HUES48 (cell line): Measurements from ENCODE around the gene TPCN1.

ENCODE experiments used
- H3K27ac ChIP-seq: one replicate; pipeline ENCODE4 v1.7.0; 2013; ENCODE audit warnings: low read depth, low read length, inconsistent platforms
- H3K27me3 ChIP-seq: 2 replicates; pipeline ENCODE4 v1.6.1; 2013; ENCODE audit warnings: mild to moderate bottlenecking, low read length; ENCODE audit not compliant: control insufficient read depth, insufficient read depth
- H3K36me3 ChIP-seq: 2 replicates; pipeline ENCODE4 v1.6.1; 2013; ENCODE audit warnings: low read length; ENCODE audit not compliant: control insufficient read depth, insufficient read depth
- H3K4me1 ChIP-seq: 2 replicates; pipeline ENCODE4 v1.6.1; 2013; ENCODE audit warnings: mild to moderate bottlenecking, low read length; ENCODE audit not compliant: control insufficient read depth, insufficient read depth
- H3K4me3 ChIP-seq: 2 replicates; pipeline ENCODE4 v1.5.1; 2013; ENCODE audit warnings: mild to moderate bottlenecking, low read depth, low read length
- H3K9ac ChIP-seq: 2 replicates; pipeline ENCODE4 v1.6.1; 2013; ENCODE audit warnings: mild to moderate bottlenecking, low read depth, low read length, moderate library complexity
- H3K9me3 ChIP-seq: 2 replicates; pipeline ENCODE4 v1.6.1; 2013; ENCODE audit warnings: low read length; ENCODE audit not compliant: control insufficient read depth, insufficient read depth

The TPCN1 gene

GRCh38 chr12:113277511-113277910 is 56.2 kb downstream of the TPCN1 start:
- no peaks in the 10 kb centered on the region for H3K4me1 ChIP-seq
- H3K27me3 ChIP-seq = no peaks in the 10 kb centered on the region

GRCh38 chr12:113278141-113278540 is 56.9 kb downstream of the TPCN1 start:
- no peaks in the 10 kb centered on the region for H3K9me3 ChIP-seq
- H3K36me3 ChIP-seq = peaks cover 8% of the 10 kb centered on the region; the same call in 1 of the 2 replicates
- H3K27ac ChIP-seq = no peak overlapping the region
- H3K4me1 ChIP-seq = no peaks in the 10 kb centered on the region
- H3K4me3 ChIP-seq = no peak overlapping the region
- no peak overlapping the region for H3K9ac ChIP-seq
- H3K27me3 ChIP-seq = no peaks in the 10 kb centered on the region

More at GRCh38 chr12:113277511-113277910, 56.2 kb downstream of the TPCN1 start:
- peaks cover 8% of the 10 kb centered on the region; the same call in 1 of the 2 replicates for H3K36me3 ChIP-seq
- no peak overlapping the region for H3K27ac ChIP-seq
- no peaks in the 10 kb centered on the region for H3K9me3 ChIP-seq
- H3K9ac ChIP-seq = no peak overlapping the region
- H3K4me3 ChIP-seq = no peak overlapping the region

- Histone ChIP-seq H3K36me3 (peaks cover 5% of the 10 kb centered on the region; the same call in 1 of the 2 replicates), H3K4me1 (no peaks in the 10 kb centered on the region), H3K27ac (no peak overlapping the region)
Observed at GRCh38 chr12:113278633-113279032, 57.4 kb downstream of the TPCN1 start.

DNA sequence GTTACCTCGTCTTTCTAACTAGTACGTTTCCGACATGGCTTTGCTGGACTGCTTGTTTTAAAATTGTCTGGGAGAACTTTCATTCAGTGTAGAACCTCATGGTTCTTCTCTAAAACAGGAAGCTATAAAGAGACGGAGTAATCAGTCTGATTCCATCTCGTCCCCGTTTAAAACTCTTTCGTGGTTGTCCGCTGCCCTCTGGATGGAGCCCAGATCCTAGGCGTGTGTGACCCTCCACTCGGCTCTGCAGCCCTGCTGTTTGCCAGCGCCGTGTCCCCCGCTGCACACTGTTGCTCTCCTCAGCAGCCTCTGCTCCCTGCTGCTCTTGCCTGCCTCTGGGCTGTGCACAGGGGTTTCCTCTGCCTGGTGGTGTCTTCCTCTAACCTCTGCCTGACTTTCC is 63.5 kb downstream of the TPCN1 start:
- H3K9me3 ChIP-seq = no peaks in the 10 kb centered on the region
- H3K36me3 ChIP-seq = peaks cover 15% of the 10 kb centered on the region
- H3K27me3 ChIP-seq = no peaks in the 10 kb centered on the region
- no peak overlapping the region for H3K9ac ChIP-seq
- H3K27ac ChIP-seq = no peak overlapping the region
- H3K4me3 ChIP-seq = no peak overlapping the region
- no peaks in the 10 kb centered on the region for H3K4me1 ChIP-seq

More at GRCh38 chr12:113278633-113279032, 57.4 kb downstream of the TPCN1 start:
- H3K9ac ChIP-seq = no peak overlapping the region
- H3K9me3 ChIP-seq = no peaks in the 10 kb centered on the region
- H3K27me3 ChIP-seq = no peaks in the 10 kb centered on the region
- no peak overlapping the region for H3K4me3 ChIP-seq

DNA sequence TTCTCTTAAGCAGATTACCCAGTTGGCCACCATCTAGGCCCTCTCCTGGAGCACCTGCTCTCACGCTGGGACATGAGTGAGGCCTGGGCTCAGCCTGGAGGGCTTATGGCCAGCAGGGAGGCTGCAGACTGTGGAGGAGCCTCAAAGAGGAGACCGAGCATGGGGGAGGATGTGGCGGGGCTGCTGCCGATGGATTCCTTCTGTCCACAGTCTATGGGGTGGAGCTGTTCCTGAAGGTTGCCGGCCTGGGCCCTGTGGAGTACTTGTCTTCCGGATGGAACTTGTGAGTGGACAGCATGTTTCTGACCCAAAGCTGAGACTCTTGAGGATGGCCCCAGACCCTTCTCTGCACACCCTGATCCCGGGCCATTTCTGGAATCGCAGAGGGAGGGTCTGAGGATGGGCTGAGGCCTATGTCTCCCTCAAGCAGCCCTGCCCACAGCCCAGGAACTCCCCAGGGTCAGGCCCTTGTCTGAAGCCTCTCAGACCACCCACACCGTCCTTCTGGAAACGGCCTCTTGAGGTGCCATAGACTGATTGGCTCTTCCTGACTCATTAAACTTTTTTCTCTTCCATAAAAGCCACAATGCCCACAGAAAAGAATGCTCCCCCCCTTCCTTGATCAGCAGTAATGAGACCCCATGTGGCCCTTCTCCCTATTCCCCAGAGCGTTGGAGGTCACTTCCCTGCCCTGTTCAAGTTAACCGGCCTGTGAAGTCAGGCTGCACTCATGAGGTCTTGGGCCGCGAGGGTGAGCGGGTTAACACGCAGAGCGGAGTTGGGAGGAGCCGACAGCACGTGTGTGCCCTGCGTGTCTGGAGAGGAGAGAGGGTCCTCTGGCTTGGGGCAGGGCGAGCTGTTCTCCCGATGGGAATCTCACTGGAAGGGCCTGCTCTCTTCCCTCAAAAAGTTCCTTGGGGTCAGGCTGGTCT is 64.7 kb downstream of the TPCN1 start:
- Histone ChIP-seq H3K4me1 (no peaks in the 10 kb centered on the region), H3K9me3 (no peaks in the 10 kb centered on the region), H3K4me3 (no peak overlapping the region), H3K27ac (no peak overlapping the region), H3K9ac (no peak overlapping the region), H3K27me3 (no peaks in the 10 kb centered on the region), H3K36me3 (peaks cover 25% of the 10 kb centered on the region)

GRCh38 chr12:113286712-113287111 is 65.4 kb downstream of the TPCN1 start:
- H3K4me3 ChIP-seq = no peak overlapping the region
- no peak overlapping the region for H3K27ac ChIP-seq
- H3K9me3 ChIP-seq = no peaks in the 10 kb centered on the region
- H3K27me3 ChIP-seq = no peaks in the 10 kb centered on the region
- H3K36me3 ChIP-seq = peaks cover 25% of the 10 kb centered on the region
- no peak overlapping the region for H3K9ac ChIP-seq
- H3K4me1 ChIP-seq = no peaks in the 10 kb centered on the region

GRCh38 chr12:113287146-113287898 is 66.1 kb downstream of the TPCN1 start:
- H3K36me3 ChIP-seq = peaks cover 25% of the 10 kb centered on the region
- no peaks in the 10 kb centered on the region for H3K4me1 ChIP-seq
- no peak overlapping the region for H3K9ac ChIP-seq
- no peaks in the 10 kb centered on the region for H3K27me3 ChIP-seq
- no peak overlapping the region for H3K27ac ChIP-seq
- no peaks in the 10 kb centered on the region for H3K9me3 ChIP-seq
- no peak overlapping the region for H3K4me3 ChIP-seq

DNA sequence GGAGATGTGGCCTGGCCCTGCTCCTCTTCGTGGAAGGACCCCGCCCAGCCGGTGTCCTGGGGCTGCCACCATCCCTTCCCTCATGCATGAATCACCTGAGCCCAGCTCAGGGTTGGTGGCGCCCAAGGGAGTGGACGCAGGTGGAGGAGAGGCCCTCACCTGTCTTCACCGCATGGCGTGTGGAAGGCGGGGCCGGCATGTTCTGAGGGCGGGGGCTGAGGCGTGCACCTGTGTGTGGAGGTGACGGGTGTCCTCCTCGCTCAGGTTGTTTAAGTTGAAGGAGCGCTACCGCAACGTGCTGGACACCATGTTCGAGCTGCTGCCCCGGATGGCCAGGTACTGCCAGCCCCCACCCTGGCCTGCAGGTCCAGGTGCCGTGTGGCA is 66.6 kb downstream of the TPCN1 start:
- Histone ChIP-seq H3K27ac (no peak overlapping the region), H3K36me3 (peaks cover 25% of the 10 kb centered on the region), H3K4me3 (no peak overlapping the region), H3K27me3 (no peaks in the 10 kb centered on the region), H3K9ac (no peak overlapping the region), H3K9me3 (no peaks in the 10 kb centered on the region), H3K4me1 (no peaks in the 10 kb centered on the region)

DNA sequence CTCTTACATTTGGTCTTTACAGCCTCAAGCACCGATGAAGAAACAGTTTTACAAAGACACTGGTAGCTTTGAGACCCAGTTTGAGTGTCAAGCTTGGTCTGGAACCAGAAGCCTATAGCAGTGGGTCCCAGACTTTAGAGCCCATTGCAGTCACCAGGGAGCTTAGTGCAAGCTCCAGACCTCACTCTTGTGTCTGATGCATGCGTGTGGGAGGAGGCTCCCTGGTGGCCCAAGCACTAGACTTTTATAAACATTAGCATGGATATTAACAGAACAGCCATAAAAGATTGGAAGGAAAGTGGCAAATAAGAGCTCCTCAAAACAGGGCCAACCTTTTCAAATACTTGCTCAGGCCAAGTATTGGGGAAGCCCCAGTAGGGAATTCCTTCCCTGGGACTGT is 68.1 kb downstream of the TPCN1 start:
- Histone ChIP-seq H3K4me1 (no peaks in the 10 kb centered on the region), H3K4me3 (no peak overlapping the region)

GRCh38 chr12:113290506-113290905 is 69.2 kb downstream of the TPCN1 start:
- H3K27me3 ChIP-seq = no peaks in the 10 kb centered on the region

More for the DNA sequence above, 68.1 kb downstream of the TPCN1 start:
- Histone ChIP-seq H3K27me3 (no peaks in the 10 kb centered on the region), H3K36me3 (peaks cover 25% of the 10 kb centered on the region), H3K9me3 (no peaks in the 10 kb centered on the region), H3K27ac (no peak overlapping the region), H3K9ac (no peak overlapping the region)

GRCh38 chr12:113291586-113291985 is 70.3 kb downstream of the TPCN1 start:
- Histone ChIP-seq H3K36me3 (peaks cover 17% of the 10 kb centered on the region), H3K9ac (no peak overlapping the region), H3K27ac (no peak overlapping the region), H3K4me1 (no peaks in the 10 kb centered on the region), H3K9me3 (no peaks in the 10 kb centered on the region), H3K4me3 (no peak overlapping the region), H3K27me3 (no peaks in the 10 kb centered on the region)

More at GRCh38 chr12:113290506-113290905, 69.2 kb downstream of the TPCN1 start:
- Histone ChIP-seq H3K27ac (no peak overlapping the region), H3K9me3 (no peaks in the 10 kb centered on the region), H3K9ac (no peak overlapping the region), H3K36me3 (peaks cover 17% of the 10 kb centered on the region), H3K4me1 (no peaks in the 10 kb centered on the region), H3K4me3 (no peak overlapping the region)
